ENCODE results near the gene HS3ST5. TPM values are rescaled to one million over a fixed set of nuclear protein-coding genes. Genes with fewer than 3 reads are reported as not detected.

Gene HS3ST5
- total RNA-seq, 1 experiment from 2014 or later, result 8.7 TPM

- DNase-seq (ENCODE audit: low spot score) (no peak), ATAC-seq (no peak)
- ChIA-PET POLR2A (no interaction called here), CTCF (no interaction called here)
- H3K4me3 Mint-ChIP-seq, result no peak overlapping the region
- H3K27ac Mint-ChIP-seq, result no peak overlapping the region
- no peaks in the 10 kb centered on the region for H3K36me3 Mint-ChIP-seq
- no peak for TF ChIP-seq ESRRA (CRISPR knock-in tag; IDR thresholded peaks at IDR 0.05; ENCODE audit: borderline replicate concordance)
- TF ChIP-seq ARID4B (CRISPR knock-in tag; IDR thresholded peaks at IDR 0.05; ENCODE audit: borderline replicate concordance), result no peak
- TF ChIP-seq MAX (CRISPR knock-in tag; IDR thresholded peaks at IDR 0.05), result no peak
- no peak for TF ChIP-seq TCF7 (CRISPR knock-in tag; IDR thresholded peaks at IDR 0.05; ENCODE audit: low read depth)
- TF ChIP-seq ZNF232 (CRISPR knock-in tag; IDR thresholded peaks at IDR 0.05), result no peak
- no peak for TF ChIP-seq STAT6 (CRISPR knock-in tag; conservative IDR thresholded peaks at IDR 0.05; ENCODE audit: low read depth)
- TF ChIP-seq ZNF138 (CRISPR knock-in tag; conservative IDR thresholded peaks at IDR 0.05), result no peak
- TF ChIP-seq TEAD4 (CRISPR knock-in tag; IDR thresholded peaks at IDR 0.05), result no peak
- no peak for TF ChIP-seq PRRX2 (CRISPR knock-in tag; IDR thresholded peaks at IDR 0.05)
- no peak for TF ChIP-seq ETV6 (CRISPR knock-in tag; IDR thresholded peaks at IDR 0.05)
- TF ChIP-seq JAZF1 (CRISPR knock-in tag; IDR thresholded peaks at IDR 0.05), result no peak
- peaks cover 6% of the 10 kb centered on the region for H3K4me1 Mint-ChIP-seq
- H3K9me3 Mint-ChIP-seq, result no peaks in the 10 kb centered on the region
- H3K27me3 Mint-ChIP-seq (ENCODE audit: low read depth), result no peaks in the 10 kb centered on the region
Measured at GRCh38 chr6:114090626-114091025, 252.2 kb downstream of the HS3ST5 start.

GRCh38 chr6:114087496-114087895 lies 255.3 kb downstream of the HS3ST5 start:
- ChIA-PET POLR2A (no interaction called here), CTCF (interaction anchor here (1.4 kb wide), 1 partner anchor 21 kb away, joined by 8 read pairs; no protein-coding TSS in a partner anchor)
- TF ChIP-seq CREB1 (CRISPR knock-in tag; IDR thresholded peaks at IDR 0.05) (no peak), PREB (CRISPR knock-in tag; IDR thresholded peaks at IDR 0.05; ENCODE audit: borderline replicate concordance) (no peak), NFYB (CRISPR knock-in tag; conservative IDR thresholded peaks at IDR 0.05; ENCODE audit: low read depth) (no peak), ZSCAN18 (CRISPR knock-in tag; IDR thresholded peaks at IDR 0.05) (no peak), GRHL2 (CRISPR knock-in tag; IDR thresholded peaks at IDR 0.05; ENCODE audit: insufficient replicate concordance, severe bottlenecking) (no peak)
- peaks cover 24% of the 10 kb centered on the region for H3K4me1 Mint-ChIP-seq
- H3K4me3 Mint-ChIP-seq, result no peak overlapping the region
- H3K27me3 Mint-ChIP-seq (ENCODE audit: low read depth), result no peaks in the 10 kb centered on the region
- no peak overlapping the region for H3K27ac Mint-ChIP-seq
- no peaks in the 10 kb centered on the region for H3K9me3 Mint-ChIP-seq
- no peak for DNase-seq (ENCODE audit: low spot score)
- ATAC-seq, result no peak
- no peaks in the 10 kb centered on the region for H3K36me3 Mint-ChIP-seq

Data from WTC11 (cell line).